K562 (cell line): ENCODE measurements around the gene MAS1L. TPM values are rescaled to one million over a fixed set of nuclear protein-coding genes. Genes with fewer than 3 reads are reported as not detected.

ENCODE experiments used
- CHD2 ChIP-seq: IDR thresholded peaks from 2 replicates; pipeline ENCODE4 v1.6.1; 2011; ENCODE audit warnings: low read depth, low read length
- FOXA1 ChIP-seq: fragments of 450-650 bp; IDR thresholded peaks from 2 replicates; pipeline ENCODE4 v1.6.1; 2016; ENCODE audit warnings: mild to moderate bottlenecking, borderline replicate concordance
- FUS ChIP-seq: fragments of 200-400 bp; formaldehyde crosslinking; optimal IDR thresholded peaks from 2 replicates; pipeline ENCODE3; 2017; ENCODE audit warnings: low read depth, low read length
- HES1 ChIP-seq: fragments of 450-650 bp; IDR thresholded peaks from 2 replicates; pipeline ENCODE4 v1.6.1; 2016; ENCODE audit warnings: low read depth, mild to moderate bottlenecking, moderate library complexity
- IFI16 ChIP-seq: fragments of 250-450 bp; sonication (Bioruptor Pico); IDR thresholded peaks from 2 replicates; pipeline ENCODE4 v2.1.2; 2022; ENCODE audit warnings: mild to moderate bottlenecking, inconsistent platforms
- IRF9 ChIP-seq: fragments of 450-650 bp; IDR thresholded peaks from 2 replicates; pipeline ENCODE4 v1.6.1; 2016; ENCODE audit warnings: missing biosample characterization, missing genetic modification characterization
- MAZ ChIP-seq, 2 experiments: fragments of 450-650 bp in 1 of 2; sonication (generic) in 1 of 2; formaldehyde crosslinking; IDR thresholded peaks in 1 of 2; conservative IDR thresholded peaks in 1 of 2; 2 replicates each; pipeline versions ENCODE4 v1.4.0 to v1.5.0; 2020; ENCODE audit warnings: mild to moderate bottlenecking in 1 of 2, missing genetic modification reagents in 1 of 2
- MTA2 ChIP-seq: fragments of 450-650 bp; IDR thresholded peaks from 2 replicates; pipeline ENCODE4 v1.6.1; 2016; ENCODE audit warnings: low read depth
- PRMT5 ChIP-seq: sonication (generic); formaldehyde crosslinking; IDR thresholded peaks from 2 replicates; pipeline ENCODE4 v1.5.0; 2020; ENCODE audit warnings: missing genetic modification reagents
- PRPF4 ChIP-seq: fragments of 200-400 bp; formaldehyde crosslinking; IDR thresholded peaks from one replicate; pipeline ENCODE4 v1.6.1; 2017; ENCODE audit warnings: low read length, low read depth, mild to moderate bottlenecking; ENCODE audit not compliant: insufficient read depth, poor library complexity, severe bottlenecking
- RHOXF2B ChIP-seq: fragments of 250-450 bp; sonication (Bioruptor Pico); conservative IDR thresholded peaks from 2 replicates; pipeline ENCODE4 v1.5.1; 2021
- SFPQ ChIP-seq: fragments of 200-400 bp; formaldehyde crosslinking; IDR thresholded peaks from 2 replicates; pipeline ENCODE4 v1.6.1; 2017; ENCODE audit warnings: mild to moderate bottlenecking, low read depth, low read length, moderate library complexity
- SMARCE1 ChIP-seq: fragments of 450-650 bp; IDR thresholded peaks from 2 replicates; pipeline ENCODE4 v1.7.1; 2016; ENCODE audit warnings: mild to moderate bottlenecking
- SRSF9 ChIP-seq: fragments of 200-400 bp; formaldehyde crosslinking; IDR thresholded peaks from 2 replicates; pipeline ENCODE4 v1.6.1; 2017; ENCODE audit warnings: low read depth, low read length, borderline replicate concordance
- TBP ChIP-seq: optimal IDR thresholded peaks from 2 replicates; pipeline ENCODE3; 2011; ENCODE audit warnings: low read depth, low read length, improper control_type of control experiment
- TCF3 ChIP-seq: sonication (generic); formaldehyde crosslinking; IDR thresholded peaks from 2 replicates; pipeline ENCODE4 v1.4.0; 2020; ENCODE audit warnings: mild to moderate bottlenecking, missing genetic modification reagents
- TEAD4 ChIP-seq, 2 experiments: sonication (generic) in 1 of 2; formaldehyde crosslinking in 1 of 2; IDR thresholded peaks; 2 replicates each; pipeline versions ENCODE4 v1.6.1 to v1.8.0; 2012 to 2022; ENCODE audit warnings: borderline replicate concordance in 1 of 2, inconsistent platforms in 1 of 2, low read length in 1 of 2, mild to moderate bottlenecking in 1 of 2, missing genetic modification reagents in 1 of 2
- THRAP3 ChIP-seq: fragments of 450-650 bp; IDR thresholded peaks from 2 replicates; pipeline ENCODE4 v1.6.1; 2016; ENCODE audit warnings: mild to moderate bottlenecking, inconsistent platforms, borderline replicate concordance
- ZBTB17 ChIP-seq: fragments of 450-650 bp; formaldehyde crosslinking; IDR thresholded peaks from 2 replicates; pipeline ENCODE4 v1.4.0; 2020; ENCODE audit warnings: mild to moderate bottlenecking
- ZFPM2 ChIP-seq: fragments of 250-450 bp; sonication (Bioruptor Pico); IDR thresholded peaks from 2 replicates; pipeline ENCODE4 v1.5.1; 2022; ENCODE audit warnings: mild to moderate bottlenecking
- ZNF134 ChIP-seq: fragments of 250-450 bp; sonication (Bioruptor Pico); conservative IDR thresholded peaks from 2 replicates; pipeline ENCODE4 v1.4.0; 2020
- ZNF253 ChIP-seq: fragments of 250-450 bp; sonication (Bioruptor Pico); conservative IDR thresholded peaks from 2 replicates; pipeline ENCODE4 v1.6.1; 2021; ENCODE audit warnings: mild to moderate bottlenecking
- ZNF3 ChIP-seq: fragments of 250-450 bp; sonication (Bioruptor Pico); IDR thresholded peaks from 2 replicates; pipeline ENCODE4 v1.5.0; 2021; ENCODE audit warnings: mild to moderate bottlenecking, moderate library complexity
- ZNF347 ChIP-seq: fragments of 450-650 bp; formaldehyde crosslinking; IDR thresholded peaks from 2 replicates; pipeline ENCODE4 v1.4.0; 2020; ENCODE audit warnings: low read depth, mild to moderate bottlenecking, moderate library complexity
- ZNF639 ChIP-seq, 2 experiments: fragments of 200-800 bp in 1 of 2; sonication (Bioruptor generic) in 1 of 2; sonication (generic) in 1 of 2; formaldehyde crosslinking in 1 of 2; IDR thresholded peaks in 1 of 2; conservative IDR thresholded peaks in 1 of 2; 2 replicates each; pipeline versions ENCODE4 v1.5.0 to v1.6.1; 2016 to 2020; ENCODE audit warnings: missing compliant biosample characterization in 1 of 2, missing genetic modification characterization in 1 of 2, missing genetic modification reagents in 1 of 2
- polyA plus RNA-seq, 8 experiments: library from polyadenylated mRNA; depleted of rRNA in 4 of 8; stranded (reverse) in 5 of 8; unstranded in 3 of 8; fragments of >200 nt; fragmentation: Nextera tagmentation in 2 of 8; fragmentation: Illumina TruSeq in 1 of 8; extraction: Ambion mirVana in 2 of 8; extraction: Trizol in 1 of 8; gene quantifications; 2 replicates each; pipeline versions ENCODE4 v1.2.1 to v1.2.3, GENCODE V29; 2011 to 2014; ENCODE audit warnings: inconsistent platforms in 1 of 8, missing spikeins in 1 of 8
- total RNA-seq, 7 experiments: library from RNA; depleted of rRNA in 6 of 7; stranded (reverse); fragments of >200 nt in 6 of 7; fragmentation: Illumina TruSeq in 2 of 7; extraction: Trizol in 2 of 7; gene quantifications; 2 replicates each; pipeline versions ENCODE4 v1.2.1 to v1.2.3, GENCODE V29; 2011 to 2021; ENCODE audit warnings: low replicate concordance in 1 of 7

Gene MAS1L
- total and polyA plus RNA-seq, 9 of the 15 experiments (the other 6 are each of a cell fraction or from before 2014, with no cell fraction given), result not detected

- TF ChIP-seq ZNF639 (CRISPR knock-in tag; conservative IDR thresholded peaks at IDR 0.05 in 1 of 2, IDR thresholded peaks at IDR 0.05 in 1 of 2) (0 out of 4 replicates have a peak, but pooled peaks of 1 of the 2 experiments have one; percentile 66), ZNF134 (CRISPR knock-in tag) (no peak), SMARCE1 (peak; percentile 96; the same call in 1 of the 2 replicates), ZNF253 (CRISPR knock-in tag) (no peak), PRMT5 (no peak), TEAD4 (IDR thresholded peaks at IDR 0.05; ENCODE audit: low read length) (peak; percentile 90), TEAD4 (CRISPR knock-in tag; IDR thresholded peaks at IDR 0.05; ENCODE audit: borderline replicate concordance) (no peak), FUS (no peak), TBP (no peak), HES1 (peak; percentile 88), TCF3 (peak; percentile 70), MAZ (CRISPR knock-in tag; conservative IDR thresholded peaks at IDR 0.05 in 1 of 2, IDR thresholded peaks at IDR 0.05 in 1 of 2) (peak in 1 of 2 experiments; percentile 62; a peak in 1 of 4 replicates), ZBTB17 (CRISPR knock-in tag) (peak; percentile 50; the same call in 1 of the 2 replicates), RHOXF2B (CRISPR knock-in tag) (0 out of 2 replicates have a peak, but pooled peaks have one; percentile 0), SFPQ (no peak), FOXA1 (no peak), IFI16 (CRISPR knock-in tag) (no peak), THRAP3 (no peak), SRSF9 (no peak), ZFPM2 (CRISPR knock-in tag) (0 out of 2 replicates have a peak, but pooled peaks have one; percentile 82), ZNF3 (CRISPR knock-in tag) (no peak), PRPF4 (no peak), MTA2 (peak; percentile 55), ZNF347 (CRISPR knock-in tag) (no peak), CHD2 (no peak), IRF9 (tag) (no peak)
These were observed 2.8 kb upstream of the MAS1L start (continued) for GRCh38 chr6:29490552-29490951.
